Measurements from ENCODE around the gene ABCC1.

Gene ABCC1

DNA sequence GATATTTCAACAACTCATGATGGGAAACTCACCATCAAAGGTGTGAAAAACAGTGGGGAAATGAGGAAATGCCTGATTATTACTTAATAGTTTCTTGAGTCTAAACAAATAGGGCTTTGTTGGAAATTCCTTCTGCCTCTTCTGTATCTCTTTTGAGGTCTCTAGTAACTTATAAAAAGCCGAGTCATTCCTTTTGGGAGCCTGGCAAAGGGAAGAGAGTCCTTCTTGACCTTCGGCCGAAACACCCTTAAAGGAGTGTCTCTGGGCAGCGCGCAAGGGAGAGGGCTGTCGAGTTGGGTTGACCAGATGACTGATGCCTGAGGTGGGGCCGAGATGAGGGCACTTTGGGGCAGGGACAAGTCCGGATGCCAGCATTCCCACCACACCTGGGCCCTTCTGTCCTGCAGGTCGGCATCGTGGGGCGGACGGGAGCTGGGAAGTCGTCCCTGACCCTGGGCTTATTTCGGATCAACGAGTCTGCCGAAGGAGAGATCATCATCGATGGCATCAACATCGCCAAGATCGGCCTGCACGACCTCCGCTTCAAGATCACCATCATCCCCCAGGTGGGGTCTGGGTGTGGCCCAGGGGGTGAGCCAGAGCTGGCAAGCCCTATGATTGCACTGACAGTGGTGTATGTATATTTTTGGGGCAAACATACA lies 184.7 kb downstream of the ABCC1 start:
- peaks cover 100% of the 10 kb centered on the region for H3K36me3 ChIP-seq
- H4K20me1 ChIP-seq = no peaks in the 10 kb centered on the region
- TF ChIP-seq Cebpa-rat (IDR thresholded peaks at IDR 0.05) = no peak
- H3K9ac ChIP-seq = no peak overlapping the region
- H3K4me1 ChIP-seq = no peaks in the 10 kb centered on the region
- H3K27ac ChIP-seq = no peak overlapping the region
- H3K4me2 ChIP-seq = no peak overlapping the region
- H3K27me3 ChIP-seq = no peaks in the 10 kb centered on the region
- H3K4me3 ChIP-seq = no peak overlapping the region
- no peaks in the 10 kb centered on the region for H3K9me3 ChIP-seq

DNA sequence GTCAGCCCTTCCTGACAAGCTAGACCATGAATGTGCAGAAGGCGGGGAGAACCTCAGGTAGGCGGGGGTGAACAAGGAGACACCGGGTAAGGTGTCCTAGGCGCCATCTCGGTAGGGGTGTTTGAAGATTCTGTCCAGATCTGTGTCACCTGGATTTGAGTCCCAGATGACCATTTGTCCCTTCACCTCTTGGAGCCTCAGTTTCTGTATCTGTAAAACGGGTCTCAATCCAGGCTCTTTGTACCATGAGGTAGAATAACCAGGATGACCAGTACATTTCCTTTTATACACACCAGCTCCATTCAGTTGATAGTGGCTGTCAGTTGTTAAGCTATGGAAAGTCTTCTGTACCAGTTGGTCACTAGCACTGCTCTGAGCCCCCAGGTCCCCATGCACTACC lies 187.2 kb downstream of the ABCC1 start:
- Histone ChIP-seq H4K20me1 (peaks cover 11% of the 10 kb centered on the region; the same call in 1 of the 2 replicates), H3K9ac (no peak overlapping the region), H3K4me3 (no peak overlapping the region), H3K27ac (no peak overlapping the region), H3K27me3 (no peaks in the 10 kb centered on the region), H3K36me3 (peaks cover 100% of the 10 kb centered on the region), H3K4me2 (no peak overlapping the region), H3K4me1 (peaks cover 19% of the 10 kb centered on the region), H3K9me3 (no peaks in the 10 kb centered on the region)
- no peak for TF ChIP-seq Cebpa-rat (IDR thresholded peaks at IDR 0.05)

DNA sequence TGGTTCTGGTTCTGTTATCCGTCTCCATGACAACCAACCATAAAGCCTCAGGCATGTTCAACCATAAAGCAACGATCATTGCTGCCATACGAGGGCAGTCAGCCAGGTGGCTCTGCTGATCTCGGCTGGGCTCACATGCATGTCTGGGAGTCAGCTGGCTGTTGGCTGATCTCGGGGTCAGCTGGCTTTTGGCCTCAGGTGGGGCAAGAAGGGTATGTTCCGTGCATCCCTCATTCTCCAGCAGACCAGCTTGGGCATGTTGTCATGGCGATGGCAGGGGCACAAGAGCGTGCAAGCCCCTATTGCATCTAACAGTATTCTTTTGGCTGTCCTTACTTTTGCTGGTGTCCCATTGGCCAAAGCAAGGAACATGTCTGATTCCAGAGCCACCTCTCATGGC lies 187.7 kb downstream of the ABCC1 start:
- Histone ChIP-seq H3K36me3 (peaks cover 97% of the 10 kb centered on the region), H3K4me3 (no peak overlapping the region)

DNA sequence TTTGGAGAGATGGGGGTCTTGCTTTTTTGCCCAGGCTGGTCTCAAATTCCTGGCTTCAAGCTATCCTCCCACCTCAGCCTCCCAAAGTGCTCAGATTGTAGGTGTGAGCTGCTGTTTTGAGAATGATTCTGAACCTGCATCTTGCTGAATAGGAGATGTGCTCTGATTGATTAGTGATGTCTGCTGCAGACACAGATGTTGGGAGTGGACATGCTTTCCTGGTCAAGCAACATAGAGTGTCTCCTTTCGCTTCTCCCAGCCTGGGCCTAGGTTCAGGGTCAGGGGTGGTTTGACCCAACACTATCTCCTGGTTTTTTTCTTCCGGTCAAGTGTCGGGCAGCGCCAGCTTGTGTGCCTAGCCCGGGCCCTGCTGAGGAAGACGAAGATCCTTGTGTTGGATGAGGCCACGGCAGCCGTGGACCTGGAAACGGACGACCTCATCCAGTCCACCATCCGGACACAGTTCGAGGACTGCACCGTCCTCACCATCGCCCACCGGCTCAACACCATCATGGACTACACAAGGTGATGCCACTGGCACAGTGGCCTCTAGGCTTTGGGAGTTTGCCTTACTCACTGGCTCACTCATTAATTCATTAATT lies 188.7 kb downstream of the ABCC1 start:
- no peak overlapping the region for H3K9ac ChIP-seq
- no peak overlapping the region for H3K4me3 ChIP-seq
- no peak overlapping the region for H3K27ac ChIP-seq
- H3K4me1 ChIP-seq = peaks cover 34% of the 10 kb centered on the region
- no peaks in the 10 kb centered on the region for H3K9me3 ChIP-seq
- peaks cover 13% of the 10 kb centered on the region; the same call in 1 of the 2 replicates for H4K20me1 ChIP-seq
- H3K36me3 ChIP-seq = peaks cover 87% of the 10 kb centered on the region
- no peak for TF ChIP-seq Cebpa-rat (IDR thresholded peaks at IDR 0.05)
- H3K27me3 ChIP-seq = no peaks in the 10 kb centered on the region
- H3K4me2 ChIP-seq = no peak overlapping the region

More for the DNA sequence above, 187.7 kb downstream of the ABCC1 start:
- peaks cover 13% of the 10 kb centered on the region; the same call in 1 of the 2 replicates for H4K20me1 ChIP-seq
- H3K27me3 ChIP-seq = no peaks in the 10 kb centered on the region
- no peak overlapping the region for H3K27ac ChIP-seq
- peaks cover 24% of the 10 kb centered on the region for H3K4me1 ChIP-seq
- no peak for TF ChIP-seq Cebpa-rat (IDR thresholded peaks at IDR 0.05)
- no peak overlapping the region for H3K9ac ChIP-seq
- H3K4me2 ChIP-seq = no peak overlapping the region
- H3K9me3 ChIP-seq = no peaks in the 10 kb centered on the region

DNA sequence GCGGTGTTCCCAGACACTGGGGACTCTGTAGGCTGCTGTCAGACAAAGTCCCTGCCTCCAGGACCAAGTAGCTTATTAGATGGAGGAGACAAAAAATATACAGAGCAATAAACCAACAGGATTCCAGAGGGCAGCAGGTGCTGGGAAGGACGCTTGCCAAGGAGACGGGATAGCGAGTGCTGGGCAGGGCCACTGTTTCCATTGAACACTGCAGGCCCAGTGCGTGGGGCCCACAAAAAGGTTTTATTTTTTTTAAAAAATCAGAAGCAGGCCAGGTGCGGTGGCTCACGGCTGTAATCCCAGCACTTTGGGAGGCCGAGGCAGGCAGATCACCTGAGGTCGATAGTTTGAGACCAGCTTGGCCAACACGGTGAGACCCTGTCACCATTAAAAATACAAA lies 189.6 kb downstream of the ABCC1 start:
- Histone ChIP-seq H3K9me3 (no peaks in the 10 kb centered on the region), H4K20me1 (peaks cover 13% of the 10 kb centered on the region; the same call in 1 of the 2 replicates), H3K36me3 (peaks cover 86% of the 10 kb centered on the region), H3K4me1 (peaks cover 43% of the 10 kb centered on the region), H3K9ac (no peak overlapping the region), H3K27ac (no peak overlapping the region), H3K4me2 (no peak overlapping the region), H3K4me3 (no peak overlapping the region), H3K27me3 (no peaks in the 10 kb centered on the region)
- no peak for TF ChIP-seq Cebpa-rat (IDR thresholded peaks at IDR 0.05)

DNA sequence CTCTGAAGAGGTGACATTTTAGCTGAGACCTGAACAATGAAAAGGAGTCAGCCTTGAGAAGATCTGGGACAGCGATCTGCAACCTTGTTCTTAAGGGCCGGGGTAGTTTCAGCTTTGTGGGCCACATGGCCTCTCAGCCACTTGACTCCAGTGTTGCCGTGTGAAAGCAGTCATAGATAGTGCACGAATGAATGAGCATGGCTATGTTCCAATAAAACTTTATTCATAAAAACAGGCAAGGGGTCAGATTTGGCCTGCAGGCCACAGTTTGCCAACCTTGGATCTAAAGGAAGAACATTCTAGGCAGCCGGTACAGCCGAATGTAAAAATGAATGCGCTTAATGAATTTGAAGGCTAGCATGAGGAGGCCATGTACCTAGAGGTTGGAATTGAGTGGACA lies 190.4 kb downstream of the ABCC1 start:
- Histone ChIP-seq H3K9me3 (no peaks in the 10 kb centered on the region), H3K4me2 (no peak overlapping the region), H3K4me1 (peaks cover 48% of the 10 kb centered on the region), H3K36me3 (peaks cover 86% of the 10 kb centered on the region), H3K27me3 (no peaks in the 10 kb centered on the region), H4K20me1 (peaks cover 14% of the 10 kb centered on the region; the same call in 1 of the 2 replicates), H3K9ac (no peak overlapping the region), H3K4me3 (no peak overlapping the region), H3K27ac (no peak overlapping the region)
- TF ChIP-seq Cebpa-rat (IDR thresholded peaks at IDR 0.05) = no peak

DNA sequence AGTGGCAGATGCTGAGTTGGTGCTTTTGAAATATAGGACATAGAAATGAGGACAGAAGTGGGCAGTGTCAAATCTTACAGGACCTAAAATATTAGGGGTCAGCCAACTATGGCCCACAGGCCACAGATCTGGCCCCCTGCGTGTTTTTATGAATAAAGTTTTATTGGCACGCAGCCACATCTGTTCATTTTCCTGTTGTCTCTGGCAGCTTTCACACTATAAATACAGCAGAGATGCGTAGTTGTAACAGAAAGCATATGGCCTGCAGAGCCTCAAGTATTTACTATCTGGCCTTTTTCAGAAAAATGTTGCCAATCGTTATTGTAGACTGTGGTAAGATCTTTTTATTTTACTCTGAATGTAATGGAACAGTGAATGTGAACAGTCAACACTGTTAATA lies 191.1 kb downstream of the ABCC1 start:
- Histone ChIP-seq H3K4me1 (peaks cover 49% of the 10 kb centered on the region), H3K4me3 (no peak overlapping the region), H3K9ac (no peak overlapping the region), H3K4me2 (peak overlapping the region; percentile 66; the same call in 1 of the 2 replicates), H3K27ac (no peak overlapping the region), H3K9me3 (no peaks in the 10 kb centered on the region), H3K36me3 (peaks cover 86% of the 10 kb centered on the region), H3K27me3 (no peaks in the 10 kb centered on the region), H4K20me1 (peaks cover 21% of the 10 kb centered on the region; the same call in 1 of the 2 replicates)
- no peak for TF ChIP-seq Cebpa-rat (IDR thresholded peaks at IDR 0.05)

DNA sequence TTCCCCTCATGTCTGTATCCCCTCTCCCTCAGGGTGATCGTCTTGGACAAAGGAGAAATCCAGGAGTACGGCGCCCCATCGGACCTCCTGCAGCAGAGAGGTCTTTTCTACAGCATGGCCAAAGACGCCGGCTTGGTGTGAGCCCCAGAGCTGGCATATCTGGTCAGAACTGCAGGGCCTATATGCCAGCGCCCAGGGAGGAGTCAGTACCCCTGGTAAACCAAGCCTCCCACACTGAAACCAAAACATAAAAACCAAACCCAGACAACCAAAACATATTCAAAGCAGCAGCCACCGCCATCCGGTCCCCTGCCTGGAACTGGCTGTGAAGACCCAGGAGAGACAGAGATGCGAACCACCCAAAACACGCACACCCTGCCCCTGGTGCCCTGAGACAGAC lies 191.7 kb downstream of the ABCC1 start:
- Histone ChIP-seq H3K27ac (peak overlapping the region; percentile 46; the same call in 1 of the 2 replicates), H3K4me2 (peak overlapping the region; percentile 66), H3K9me3 (no peaks in the 10 kb centered on the region), H4K20me1 (peaks cover 21% of the 10 kb centered on the region; the same call in 1 of the 2 replicates), H3K27me3 (no peaks in the 10 kb centered on the region), H3K4me1 (peaks cover 55% of the 10 kb centered on the region), H3K4me3 (no peak overlapping the region), H3K9ac (0 out of 2 replicates have a peak overlapping the region, but pooled peaks have one; percentile 26), H3K36me3 (peaks cover 86% of the 10 kb centered on the region)
- TF ChIP-seq Cebpa-rat (IDR thresholded peaks at IDR 0.05) = no peak

DNA sequence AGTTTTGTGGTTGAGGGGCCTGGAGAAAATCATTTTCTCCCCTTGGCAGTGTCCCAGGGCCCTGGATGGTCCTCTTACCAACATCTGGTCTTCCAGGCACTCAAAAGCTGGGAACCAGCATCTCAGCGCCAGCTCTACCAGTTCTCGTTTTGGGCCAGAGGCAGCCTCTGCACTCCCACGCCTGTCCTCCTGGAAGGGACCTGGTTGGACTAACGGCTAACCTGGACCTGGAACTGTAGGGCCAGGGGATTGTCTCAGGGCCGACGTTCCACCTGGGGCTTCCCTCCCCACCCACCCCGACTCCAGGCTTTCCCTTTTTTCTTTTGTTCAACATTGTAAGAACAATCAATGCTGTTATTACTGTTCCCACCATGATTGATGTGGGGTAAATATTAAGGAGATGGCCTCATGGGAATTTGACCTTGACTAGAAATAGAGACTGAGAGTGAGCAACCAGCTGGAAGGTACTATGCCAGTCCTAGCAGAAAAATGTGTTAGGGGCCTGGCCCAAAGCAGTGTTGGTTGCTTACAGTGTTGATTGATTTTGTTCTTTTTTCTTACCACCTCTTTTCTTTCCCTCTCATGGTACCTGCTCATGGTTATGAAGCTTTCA lies 192.5 kb downstream of the ABCC1 start:
- Histone ChIP-seq H3K36me3 (peaks cover 86% of the 10 kb centered on the region), H4K20me1 (peaks cover 24% of the 10 kb centered on the region), H3K9me3 (no peaks in the 10 kb centered on the region), H3K27me3 (no peaks in the 10 kb centered on the region), H3K4me3 (no peak overlapping the region), H3K4me2 (peak overlapping the region; percentile 66), H3K4me1 (peaks cover 62% of the 10 kb centered on the region), H3K27ac (peak overlapping the region; percentile 46; the same call in 1 of the 2 replicates), H3K9ac (no peak overlapping the region)
- no peak for TF ChIP-seq Cebpa-rat (IDR thresholded peaks at IDR 0.05)

All from BLaER1 (cell line).